K562 treated with DMSO at 1 percent for 4 hours (cell line): ENCODE data around the gene COL6A6. TPM values are rescaled to one million over a fixed set of nuclear protein-coding genes. Genes with fewer than 3 reads are reported as not detected.

Experiments
- total RNA-seq: library from RNA; unstranded; fragments of 300-600 nt; gene quantifications from 2 replicates; pipeline ENCODE4 v1.2.3, GENCODE V29; 2022; ENCODE audit not compliant: insufficient read depth

COL6A6 gene
- not detected in 2 replicates for total RNA-seq

GRCh38 chr3:130516645-130517512 lies at the start of gene COL6A6:
COL6A6 (plus strand) TSS chr3:130517177; CDS start chr3:130560365, 43,188 bp downstream.

Other genes with a start within 250 kb of the COL6A6 start
- 1.6 and 4.8 TPM in 2 replicates for gene COL6A5, start 171.5 kb upstream of the COL6A6 start, total RNA-seq
- 6.7 and 16.4 TPM in 2 replicates for gene PIK3R4, start 229.7 kb downstream of the COL6A6 start, total RNA-seq